Erythroblast (primary cell): ENCODE measurements around the gene SLC2A5.
"Not testable (repeated sequence)": the region's sequence is repeated elsewhere in the genome, so short reads cannot be mapped to it uniquely, and the experiment has no call there.

Source experiments
- GATA1 ChIP-seq: IDR thresholded peaks from 2 replicates; pipeline ENCODE4 v1.6.1; 2011; ENCODE audit warnings: low read depth, mild to moderate bottlenecking, control low read depth, low read length, moderate library complexity
- POLR2A ChIP-seq: IDR thresholded peaks from 2 replicates; pipeline ENCODE4 v1.6.1; 2011; ENCODE audit warnings: mild to moderate bottlenecking, low read length

DNA sequence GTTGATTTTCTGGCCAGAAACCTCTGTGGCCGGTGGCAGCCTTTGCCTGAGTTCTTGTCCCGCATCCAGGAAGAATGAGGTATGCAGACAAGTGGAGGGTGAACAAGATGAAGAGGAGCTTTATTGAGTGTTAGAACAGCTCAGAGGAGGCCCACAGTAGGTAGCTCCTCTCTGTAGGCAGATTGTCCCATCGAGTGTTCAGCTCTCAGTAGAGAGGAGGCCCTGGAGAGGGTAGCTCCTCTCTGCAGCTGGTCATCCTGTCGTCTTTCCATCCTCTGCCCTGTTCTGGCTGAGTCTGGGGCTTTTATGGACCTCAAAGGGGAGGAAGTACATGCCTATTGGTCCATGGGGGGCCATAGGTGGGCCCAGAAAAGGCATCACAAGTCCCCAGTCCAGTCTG, 38.4 kb downstream of the SLC2A5 start:
- not testable (repeated sequence) for TF ChIP-seq POLR2A, GATA1
